H1 (cell line): ENCODE results near the gene TOP3B. TPM values are rescaled to one million over a fixed set of nuclear protein-coding genes. Genes with fewer than 3 reads are reported as not detected.

Experiments
- CTCF ChIA-PET: fragments of 300-600 bp; sonication (Branson Sonifier 250); formaldehyde crosslinking; loops from one replicate; lab custom pipeline; 2021; ENCODE audit not compliant: partially characterized antibody; lab: Charles Lee
- POLR2A ChIA-PET: fragments of 300-600 bp; sonication (Branson Sonifier 250); formaldehyde crosslinking; loops from one replicate; lab custom pipeline; 2021; ENCODE audit warnings: inconsistent platforms; ENCODE audit not compliant: partially characterized antibody; lab: Charles Lee
- DNase-seq, 2 experiments: peaks; one replicate each; pipeline versions ENCODE4 v3.0.0 to v3.0.0-alpha.2; 2010 to 2022; ENCODE audit warnings: low spot score in 2 of 2, low read depth in 1 of 2, mixed read lengths in 1 of 2
- FAIRE-seq: peaks from 2 replicates; lab custom pipeline; 2011; peaks lifted over from hg19 to GRCh38; lab: Jason Lieb, UNC
- H2AFZ ChIP-seq: 2 replicates; pipeline ENCODE4 v1.8.1; 2012; ENCODE audit warnings: low read length, inconsistent platforms
- H2AK5ac ChIP-seq: 2 replicates; pipeline ENCODE4 v1.6.1; 2013; ENCODE audit warnings: low read depth, low read length
- H2BK120ac ChIP-seq: replicated peaks from 2 replicates; pipeline ENCODE3; 2013; ENCODE audit warnings: low read depth, low read length, inconsistent platforms
- H2BK12ac ChIP-seq: 2 replicates; pipeline ENCODE4 v1.6.1; 2013; ENCODE audit warnings: low read depth, low read length
- H2BK15ac ChIP-seq: 2 replicates; pipeline ENCODE4 v1.6.1; 2013; ENCODE audit warnings: low read length
- H2BK20ac ChIP-seq: 2 replicates; pipeline ENCODE4 v1.6.1; 2013; ENCODE audit warnings: low read length
- H2BK5ac ChIP-seq: 2 replicates; pipeline ENCODE4 v1.6.1; 2013; ENCODE audit warnings: low read depth, low read length
- H3K14ac ChIP-seq: 2 replicates; pipeline ENCODE4 v1.6.1; 2013; ENCODE audit warnings: inconsistent platforms; ENCODE audit not compliant: insufficient read length
- H3K18ac ChIP-seq: 2 replicates; pipeline ENCODE4 v1.6.1; 2013; ENCODE audit warnings: low read length; ENCODE audit errors: extremely low read depth
- H3K23ac ChIP-seq: 2 replicates; pipeline ENCODE4 v1.6.1; 2013; ENCODE audit warnings: inconsistent platforms; ENCODE audit not compliant: insufficient read length
- H3K23me2 ChIP-seq: 2 replicates; pipeline ENCODE4 v1.6.1; 2013; ENCODE audit warnings: low read depth, low read length
- H3K27ac ChIP-seq: 2 replicates; pipeline ENCODE4 v1.6.1; 2011; ENCODE audit warnings: low read depth, low read length, inconsistent platforms
- H3K27me3 ChIP-seq, 4 experiments: replicated peaks in 1 of 4; 1 replicate in 1 of 4; 2 replicates in 3 of 4; pipeline versions ENCODE4 v1.6.1 to v1.8.1; 2011 to 2013; ENCODE audit warnings: low read length in 3 of 4, mild to moderate bottlenecking in 3 of 4, inconsistent platforms in 2 of 4, mixed read lengths in 2 of 4, moderate library complexity in 1 of 4; ENCODE audit not compliant: control insufficient read depth in 3 of 4, insufficient read depth in 3 of 4; ENCODE audit errors: extremely low read depth in 1 of 4
- H3K36me3 ChIP-seq, 4 experiments: 2 replicates each; pipeline versions ENCODE4 v1.6.1 to v1.8.1; 2011 to 2013; ENCODE audit warnings: mild to moderate bottlenecking in 4 of 4, low read length in 3 of 4, moderate library complexity in 2 of 4, control low read depth in 1 of 4, inconsistent platforms in 1 of 4; ENCODE audit not compliant: insufficient read depth in 4 of 4, control insufficient read depth in 2 of 4
- H3K4ac ChIP-seq: replicated peaks from 2 replicates; pipeline ENCODE3; 2013; ENCODE audit warnings: low read length, low read depth, mixed read lengths, inconsistent platforms; ENCODE audit not compliant: insufficient read length
- H3K4me1 ChIP-seq, 4 experiments: replicated peaks in 1 of 4; 1 replicate in 1 of 4; 2 replicates in 3 of 4; pipeline versions ENCODE4 v1.6.1 to v1.8.1; 2011 to 2013; ENCODE audit warnings: low read length in 3 of 4, inconsistent platforms in 2 of 4, mixed read lengths in 1 of 4; ENCODE audit not compliant: insufficient read depth in 4 of 4, control insufficient read depth in 3 of 4
- H3K4me2 ChIP-seq, 2 experiments: 2 replicates each; pipeline versions ENCODE4 v1.6.1 to v1.8.1; 2011 to 2013; ENCODE audit warnings: low read depth in 2 of 2, low read length in 2 of 2, control low read depth in 1 of 2, inconsistent platforms in 1 of 2, mild to moderate bottlenecking in 1 of 2; ENCODE audit not compliant: insufficient read depth in 1 of 2
- H3K4me3 ChIP-seq, 4 experiments: fragments of 200-600, 300-600 bp in 1 of 4; sonication (generic), shearing (Covaris generic), sonication (Bioruptor Twin) in 1 of 4; 2 replicates each; pipeline versions ENCODE4 v1.5.1 to v1.8.1; 2011 to 2016; ENCODE audit warnings: low read length in 4 of 4, low read depth in 3 of 4, control low read depth in 2 of 4, inconsistent platforms in 2 of 4, mild to moderate bottlenecking in 2 of 4, mixed read lengths in 1 of 4, moderate library complexity in 1 of 4; ENCODE audit not compliant: insufficient read depth in 2 of 4; ENCODE audit errors: extremely low read depth in 1 of 4
- H3K56ac ChIP-seq: replicated peaks from 2 replicates; pipeline ENCODE3; 2013; ENCODE audit warnings: low read depth, mild to moderate bottlenecking, mixed read lengths, low read length, inconsistent platforms; ENCODE audit not compliant: insufficient read length
- H3K79me1 ChIP-seq: 2 replicates; pipeline ENCODE4 v1.6.1; 2013; ENCODE audit warnings: low read depth, low read length, control low read depth
- H3K79me2 ChIP-seq, 2 experiments: 2 replicates each; pipeline versions ENCODE4 v1.6.1 to v1.8.1; 2012 to 2013; ENCODE audit warnings: low read length in 2 of 2, mild to moderate bottlenecking in 2 of 2, inconsistent platforms in 1 of 2; ENCODE audit not compliant: insufficient read depth in 2 of 2, control insufficient read depth in 1 of 2
- H3K9ac ChIP-seq, 4 experiments: replicated peaks in 1 of 4; 1 replicate in 1 of 4; 2 replicates in 3 of 4; pipeline versions ENCODE4 v1.6.1 to v1.8.1; 2011 to 2013; ENCODE audit warnings: low read depth in 3 of 4, low read length in 3 of 4, control low read depth in 2 of 4, mild to moderate bottlenecking in 2 of 4, moderate library complexity in 2 of 4, inconsistent platforms in 1 of 4; ENCODE audit errors: extremely low read depth in 1 of 4
- H3K9me3 ChIP-seq, 2 experiments: 2 replicates each; pipeline versions ENCODE4 v1.6.1 to v1.8.1; 2012 to 2013; ENCODE audit warnings: mild to moderate bottlenecking in 2 of 2, moderate library complexity in 2 of 2, control low read depth in 1 of 2, inconsistent platforms in 1 of 2, low read depth in 1 of 2, low read length in 1 of 2, mixed read lengths in 1 of 2; ENCODE audit not compliant: insufficient read depth in 2 of 2
- H4K20me1 ChIP-seq, 2 experiments: replicated peaks in 1 of 2; 2 replicates each; pipeline versions ENCODE3 to v1.8.1; 2011 to 2013; ENCODE audit warnings: inconsistent platforms in 2 of 2, low read length in 2 of 2, mild to moderate bottlenecking in 1 of 2; ENCODE audit not compliant: insufficient read depth in 2 of 2, control insufficient read depth in 1 of 2
- H4K5ac ChIP-seq: 2 replicates; pipeline ENCODE4 v1.6.1; 2013; ENCODE audit warnings: low read length, low read depth, mixed read lengths, inconsistent platforms; ENCODE audit not compliant: insufficient read length
- H4K8ac ChIP-seq: 2 replicates; pipeline ENCODE4 v1.8.0; 2013; ENCODE audit warnings: mild to moderate bottlenecking, moderate library complexity, low read length, inconsistent platforms; ENCODE audit not compliant: insufficient read depth; ENCODE audit errors: extremely low read depth
- H4K91ac ChIP-seq: replicated peaks from 2 replicates; pipeline ENCODE3; 2013; ENCODE audit warnings: low read length, mixed read lengths, inconsistent platforms; ENCODE audit not compliant: insufficient read length
- BCL11A ChIP-seq, 2 experiments: IDR thresholded peaks; one replicate each; pipeline ENCODE4 v1.6.1; 2011; ENCODE audit warnings: low read depth in 2 of 2, low read length in 2 of 2, mild to moderate bottlenecking in 2 of 2
- CBX8 ChIP-seq: fragments of 300-800, 300-1000 bp; sonication (generic); IDR thresholded peaks from 2 replicates; pipeline ENCODE4 v1.7.1; 2016; ENCODE audit warnings: low read depth, low read length, borderline replicate concordance
- JUND ChIP-seq: IDR thresholded peaks from 2 replicates; pipeline ENCODE4 v1.6.1; 2011; ENCODE audit warnings: mild to moderate bottlenecking, improper control_type of control experiment, low read length
- KDM5A ChIP-seq: fragments of 200-600 bp; IDR thresholded peaks from 2 replicates; pipeline ENCODE4 v1.7.1; 2012; ENCODE audit warnings: mild to moderate bottlenecking, low read length, inconsistent platforms, mixed read lengths
- PHF8 ChIP-seq: fragments of 200-600 bp; sonication (generic); conservative IDR thresholded peaks from 2 replicates; pipeline ENCODE4 v1.7.1; 2012; ENCODE audit warnings: low read depth, mild to moderate bottlenecking, inconsistent platforms, low read length, moderate library complexity
- RAD21 ChIP-seq, 2 experiments: IDR thresholded peaks in 1 of 2; conservative IDR thresholded peaks in 1 of 2; 2 replicates each; pipeline ENCODE4 v1.6.1; 2011; ENCODE audit warnings: low read depth in 2 of 2, low read length in 2 of 2, improper control_type of control experiment in 1 of 2, inconsistent platforms in 1 of 2, mild to moderate bottlenecking in 1 of 2, moderate library complexity in 1 of 2
- RXRA ChIP-seq: IDR thresholded peaks from 2 replicates; pipeline ENCODE4 v1.6.1; 2011; ENCODE audit warnings: low read depth, mild to moderate bottlenecking, low read length, moderate library complexity; ENCODE audit not compliant: insufficient read depth
- SIX5 ChIP-seq: IDR thresholded peaks from 2 replicates; pipeline ENCODE4 v1.6.1; 2011; ENCODE audit warnings: mild to moderate bottlenecking, low read depth, low read length
- SP4 ChIP-seq: IDR thresholded peaks from 2 replicates; pipeline ENCODE4 v1.6.1; 2012; ENCODE audit warnings: low read length, inconsistent platforms
- TAF1 ChIP-seq: IDR thresholded peaks from 2 replicates; pipeline ENCODE4 v1.6.1; 2011; ENCODE audit warnings: mild to moderate bottlenecking, low read depth, low read length
- WGBS, 2 experiments: shearing (Covaris generic) in 1 of 2; methylation state at CpG; one replicate each; pipeline versions ENCODE4 v1.1.6 to v1.1.7; 2013 to 2015; ENCODE audit warnings: low lambda C conversion rate in 2 of 2, mixed read lengths in 2 of 2, inconsistent platforms in 1 of 2, low coverage in 1 of 2, missing lambda C conversion rate in 1 of 2; ENCODE audit not compliant: insufficient replicate concordance in 2 of 2, insufficient coverage in 1 of 2, insufficient read length in 1 of 2; ENCODE audit errors: extremely low coverage in 1 of 2, missing lambda C conversion rate in 1 of 2; 5-methylcytosine and 5-hydroxymethylcytosine counted together
- polyA plus RNA-seq, 7 experiments: library from polyadenylated mRNA; depleted of rRNA in 3 of 7; stranded (reverse) in 5 of 7; unstranded in 2 of 7; fragments of >200 nt in 5 of 7; fragments of 200-250 nt in 2 of 7; gene quantifications; 1 replicate in 5 of 7; 2 replicates in 1 of 7; 4 replicates in 1 of 7; pipeline versions ENCODE4 v1.2.1 to v1.2.3, GENCODE V29; 2011 to 2013; ENCODE audit warnings: missing spikeins in 2 of 7, mixed read lengths in 2 of 7
- total RNA-seq: library from RNA; stranded (reverse); fragmentation: NEBNext Ultra II Directional; extraction: Animal tissue kit (Norgen Biotek cat#: 25700); gene quantifications from 2 replicates; pipeline ENCODE4 v1.2.1, GENCODE V29; 2021
- TF ChIP-seq, protein P1 (sequence below): IDR thresholded peaks from 2 replicates; pipeline ENCODE4 v1.6.1; 2012; ENCODE audit warnings: low read length, inconsistent platforms

TOP3B gene
- total and polyA plus RNA-seq, 2 of the 8 experiments (the other 6 are each of a cell fraction or from before 2014, with no cell fraction given), result 30.4 to 52.8 TPM

DNA sequence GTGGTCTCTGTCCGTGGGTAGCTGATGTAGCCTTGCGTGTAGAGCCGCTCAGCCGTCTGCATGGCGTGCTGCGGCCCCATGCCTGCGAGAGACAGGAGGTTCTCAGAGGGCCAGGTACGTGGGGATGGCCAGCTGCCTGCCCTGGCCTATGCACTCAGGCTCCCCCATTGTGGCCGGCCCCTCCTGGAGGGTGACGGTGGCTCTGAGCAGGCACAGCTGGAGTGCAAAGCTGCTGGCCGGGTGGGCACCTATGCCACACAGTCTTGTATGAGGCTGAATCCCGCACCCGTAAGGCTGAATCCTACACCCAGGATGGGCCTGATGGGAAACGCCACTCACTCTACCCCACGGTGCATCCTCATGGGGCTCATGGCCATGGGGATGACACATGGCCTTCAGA is 18.4 kb downstream of the TOP3B start:
- peaks cover 23 to 66% (median 59%) of the 10 kb centered on the region in 4 experiments for H3K36me3 ChIP-seq
- 90% methylated on average over 12 of the region's 15 CpGs; no CpG with 5 or more reads in 1 of the 2 experiments for WGBS, 2 experiments
- H2BK20ac ChIP-seq, result no peak overlapping the region
- H4K20me1 ChIP-seq, result peaks cover 2 to 17% of the 10 kb centered on the region in 2 experiments
- H2BK120ac ChIP-seq, result no peak overlapping the region
- no peaks in the 10 kb centered on the region for H3K4me1 ChIP-seq
- ChIA-PET POLR2A (interaction anchor here (1.0 to 3.8 kb wide), 2 partner anchors 14 to 17 kb away, joined by 3 to 17 read pairs; partner anchors contain the start of gene TOP3B), CTCF (interaction anchor here (0.8 to 4.6 kb wide), 2 partner anchors 7 to 10 kb away, joined by 3 to 26 read pairs; no protein-coding TSS in a partner anchor)
- no peak overlapping the region for H3K4me3 ChIP-seq
- DNase-seq (no peak), FAIRE-seq (no peak)
- H4K91ac ChIP-seq, result no peak overlapping the region
- H4K5ac ChIP-seq, result no peak overlapping the region
- no peaks in the 10 kb centered on the region for H3K79me1 ChIP-seq
- TF ChIP-seq, protein P1, sequence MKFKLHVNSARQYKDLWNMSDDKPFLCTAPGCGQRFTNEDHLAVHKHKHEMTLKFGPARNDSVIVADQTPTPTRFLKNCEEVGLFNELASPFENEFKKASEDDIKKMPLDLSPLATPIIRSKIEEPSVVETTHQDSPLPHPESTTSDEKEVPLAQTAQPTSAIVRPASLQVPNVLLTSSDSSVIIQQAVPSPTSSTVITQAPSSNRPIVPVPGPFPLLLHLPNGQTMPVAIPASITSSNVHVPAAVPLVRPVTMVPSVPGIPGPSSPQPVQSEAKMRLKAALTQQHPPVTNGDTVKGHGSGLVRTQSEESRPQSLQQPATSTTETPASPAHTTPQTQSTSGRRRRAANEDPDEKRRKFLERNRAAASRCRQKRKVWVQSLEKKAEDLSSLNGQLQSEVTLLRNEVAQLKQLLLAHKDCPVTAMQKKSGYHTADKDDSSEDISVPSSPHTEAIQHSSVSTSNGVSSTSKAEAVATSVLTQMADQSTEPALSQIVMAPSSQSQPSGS, result no peak
- no peak for TF ChIP-seq PHF8
- no peak for TF ChIP-seq BCL11A (IDR thresholded peaks at IDR 0.05; ENCODE audit: low read depth in 2 of 2, low read length in 2 of 2)
- no peak for TF ChIP-seq JUND
- TF ChIP-seq RAD21 (IDR thresholded peaks at IDR 0.05 in 1 of 2, conservative IDR thresholded peaks at IDR 0.05 in 1 of 2; ENCODE audit: low read depth in 2 of 2, low read length in 2 of 2), result no peak
- no peak for TF ChIP-seq KDM5A
- TF ChIP-seq TAF1, result no peak
- TF ChIP-seq RXRA, result no peak
- TF ChIP-seq SIX5, result no peak
- TF ChIP-seq CBX8, result no peak
- TF ChIP-seq SP4, result no peak
- peaks cover 0 to 8% of the 10 kb centered on the region in 2 experiments; a peak in 1 of 4 replicates for H3K9me3 ChIP-seq
- no peak overlapping the region for H2AK5ac ChIP-seq
- no peak overlapping the region for H3K4ac ChIP-seq
- no peak overlapping the region for H3K9ac ChIP-seq
- no peak overlapping the region for H2BK5ac ChIP-seq
- H4K8ac ChIP-seq, result no peak overlapping the region; the same call in none of the 2 replicates
- no peak overlapping the region for H2BK15ac ChIP-seq
- no peaks in the 10 kb centered on the region for H3K79me2 ChIP-seq
- H3K27ac ChIP-seq, result no peak overlapping the region
- H3K18ac ChIP-seq, result no peak overlapping the region
- no peak overlapping the region for H2BK12ac ChIP-seq
- no peaks in the 10 kb centered on the region for H3K27me3 ChIP-seq
- H3K14ac ChIP-seq, result no peak overlapping the region
- H3K23ac ChIP-seq, result no peak overlapping the region
- no peaks in the 10 kb centered on the region for H3K23me2 ChIP-seq
- no peak overlapping the region for H2AFZ ChIP-seq
- no peak overlapping the region for H3K4me2 ChIP-seq
- no peak overlapping the region for H3K56ac ChIP-seq
